KG1 (cell line): ENCODE measurements around the gene AOPEP.

Experiments
- DNase-seq: peaks from one replicate; lab custom pipeline; 2025; lab: John Stamatoyannopoulos, UW

Gene AOPEP

GRCh38 chr9:94850540-94851434, 124.3 kb downstream of the AOPEP start:
- DNase-seq, result no peak

GRCh38 chr9:94851467-94851866, 125.0 kb downstream of the AOPEP start:
- DNase-seq, result no peak

GRCh38 chr9:94851892-94852291, 125.4 kb downstream of the AOPEP start:
- DNase-seq, result no peak

GRCh38 chr9:94852373-94852772, 125.9 kb downstream of the AOPEP start:
- no peak for DNase-seq

GRCh38 chr9:94853887-94854286, 127.4 kb downstream of the AOPEP start:
- no peak for DNase-seq

GRCh38 chr9:94855903-94856302, 129.4 kb downstream of the AOPEP start:
- DNase-seq, result no peak

- DNase-seq, result no peak
These were observed 131.3 kb downstream of the AOPEP start for GRCh38 chr9:94857791-94858190.

GRCh38 chr9:94859226-94859625, 132.7 kb downstream of the AOPEP start:
- no peak for DNase-seq

GRCh38 chr9:94859891-94860290, 133.4 kb downstream of the AOPEP start:
- no peak for DNase-seq

GRCh38 chr9:94860678-94861588, 134.4 kb downstream of the AOPEP start:
- DNase-seq, result peak; percentile 48

GRCh38 chr9:94861589-94862272, 135.2 kb downstream of the AOPEP start:
- DNase-seq, result no peak

- no peak for DNase-seq
These were observed 137.7 kb downstream of the AOPEP start for GRCh38 chr9:94864196-94864595.

GRCh38 chr9:94864862-94865509, 138.5 kb downstream of the AOPEP start:
- DNase-seq, result no peak

GRCh38 chr9:94865582-94866452, 139.3 kb downstream of the AOPEP start:
- no peak for DNase-seq

GRCh38 chr9:94866770-94867169, 140.3 kb downstream of the AOPEP start:
- DNase-seq, result no peak

- no peak for DNase-seq
These were observed 140.9 kb downstream of the AOPEP start for GRCh38 chr9:94867281-94867841.

- no peak for DNase-seq
These were observed 141.4 kb downstream of the AOPEP start for GRCh38 chr9:94867842-94868312.

GRCh38 chr9:94868464-94868863, 142.0 kb downstream of the AOPEP start:
- no peak for DNase-seq

GRCh38 chr9:94869415-94869843, 142.9 kb downstream of the AOPEP start:
- DNase-seq, result no peak

- DNase-seq, result no peak
These were observed 143.9 kb downstream of the AOPEP start for GRCh38 chr9:94870465-94870792.
